CD4-positive, alpha-beta T cell (primary cell): ENCODE results near the gene RCC2. TPM values are rescaled to one million over a fixed set of nuclear protein-coding genes. Genes with fewer than 3 reads are reported as not detected.

Source experiments
- ATAC-seq: fragments of 200-7000 bp; cut with Tn5 transposase; one replicate; pipeline ENCODE4 v1.10.0; 2022; ENCODE audit warnings: mild to moderate bottlenecking; ENCODE audit not compliant: poor library complexity
- CTCF ChIA-PET: fragments of 350-600 bp; sonication (Branson Sonifier 250); formaldehyde crosslinking; loops from one replicate; lab custom pipeline; 2021; ENCODE audit warnings: antibody characterized with exemption, inconsistent platforms; lab: Charles Lee
- POLR2A ChIA-PET: fragments of 350-600 bp; sonication (Branson Sonifier 250); formaldehyde crosslinking; loops from one replicate; lab custom pipeline; 2021; ENCODE audit warnings: antibody characterized with exemption, inconsistent platforms; lab: Charles Lee
- DNase-seq, 14 experiments: peaks; one replicate each; pipeline ENCODE4 v3.0.0-alpha.2; 2013 to 2020; ENCODE audit warnings: mixed read lengths in 2 of 14
- H3K27ac ChIP-seq, 2 donors: one replicate each; pipeline versions ENCODE4 v1.5.1 to v1.7.0; 2013; ENCODE audit warnings: low read length in 2 of 2, low read depth in 1 of 2, mild to moderate bottlenecking in 1 of 2
- H3K27me3 ChIP-seq, 2 experiments: 1 replicate in 1 of 2; 2 replicates in 1 of 2; pipeline versions ENCODE4 v1.6.1 to v1.7.0; 2013; ENCODE audit warnings: low read length in 2 of 2, control low read depth in 1 of 2, mild to moderate bottlenecking in 1 of 2, moderate library complexity in 1 of 2; ENCODE audit not compliant: insufficient read depth in 2 of 2, control insufficient read depth in 1 of 2
- H3K36me3 ChIP-seq: one replicate; pipeline ENCODE4 v1.6.1; 2013; ENCODE audit warnings: low read length, control low read depth; ENCODE audit not compliant: insufficient read depth
- H3K4me1 ChIP-seq: one replicate; pipeline ENCODE4 v1.6.1; 2013; ENCODE audit warnings: low read length, control low read depth; ENCODE audit not compliant: insufficient read depth
- H3K4me3 ChIP-seq: one replicate; pipeline ENCODE4 v1.5.1; 2013; ENCODE audit warnings: mild to moderate bottlenecking, low read length, moderate library complexity
- H3K9me3 ChIP-seq, 2 experiments: 1 replicate in 1 of 2; 2 replicates in 1 of 2; pipeline versions ENCODE4 v1.6.1 to v1.7.0; 2013; ENCODE audit warnings: low read length in 2 of 2, mild to moderate bottlenecking in 2 of 2, control low read depth in 1 of 2, moderate library complexity in 1 of 2; ENCODE audit not compliant: control insufficient read depth in 1 of 2, insufficient read depth in 1 of 2
- H3K27ac Mint-ChIP-seq: one replicate; pipeline ENCODE4 v1.8.0; 2020; ENCODE audit warnings: mixed read lengths
- H3K27me3 Mint-ChIP-seq: one replicate; pipeline ENCODE4 v1.8.0; 2021; ENCODE audit warnings: mixed read lengths
- H3K36me3 Mint-ChIP-seq: one replicate; pipeline ENCODE4 v1.8.0; 2021; ENCODE audit warnings: low read depth, mixed read lengths
- H3K4me1 Mint-ChIP-seq: one replicate; pipeline ENCODE4 v1.8.0; 2021; ENCODE audit warnings: low read depth, mixed read lengths
- H3K4me3 Mint-ChIP-seq: one replicate; pipeline ENCODE4 v1.8.0; 2020; ENCODE audit warnings: mild to moderate bottlenecking, mixed read lengths
- H3K9me3 Mint-ChIP-seq: one replicate; pipeline ENCODE4 v1.8.0; 2020; ENCODE audit warnings: mixed read lengths
- intact Hi-C, 2 experiments: fragments of 100-400 bp; cut with DNase I in 1 of 2; cut with micrococcal nuclease in 1 of 2; formaldehyde crosslinking; loops; one replicate each; pipeline versions ENCODE4 v1.15.1 to v1.9.0; 2023 to 2025; cut with DNase I, micrococcal nuclease
- total RNA-seq, 174 experiments: library from RNA in 2 of 174; stranded (reverse) in 2 of 174; gene quantifications; one replicate each; pipeline ENCODE4 v1.2.3 and lab custom pipeline; 2021 to 2026
- TF ChIP-seq, protein P1 (sequence below): fragments of 200-600 bp; IDR thresholded peaks from one replicate; pipeline ENCODE4 v1.8.0; 2022; ENCODE audit warnings: antibody characterized with exemption, mild to moderate bottlenecking

The RCC2 gene
- total RNA-seq, 2 experiments from 2014 or later = 20.1 to 21.0 TPM

DNA sequence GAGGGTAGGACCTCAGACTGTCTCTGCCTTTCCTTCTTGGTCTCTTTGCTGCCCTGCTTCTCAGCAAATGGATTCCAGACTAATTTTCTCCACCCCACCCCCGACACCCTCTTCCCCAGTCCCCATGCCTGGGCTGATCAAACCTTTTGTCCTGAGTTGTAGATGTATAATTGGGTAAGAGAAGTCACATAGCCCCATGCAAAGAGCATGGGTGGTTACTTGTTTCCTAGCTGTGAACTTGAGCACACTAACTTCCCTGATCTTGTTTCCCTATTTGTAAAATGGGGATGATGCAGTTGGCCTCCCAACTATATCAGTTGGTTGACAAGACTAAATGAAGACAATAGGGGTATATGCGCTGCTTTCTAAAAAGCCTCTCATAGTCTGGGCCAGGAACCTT lies 58.3 kb downstream of the RCC2 start:
- peaks cover 3 to 7% of the 10 kb centered on the region in 2 experiments for H3K27me3 ChIP-seq
- TF ChIP-seq, protein P1, sequence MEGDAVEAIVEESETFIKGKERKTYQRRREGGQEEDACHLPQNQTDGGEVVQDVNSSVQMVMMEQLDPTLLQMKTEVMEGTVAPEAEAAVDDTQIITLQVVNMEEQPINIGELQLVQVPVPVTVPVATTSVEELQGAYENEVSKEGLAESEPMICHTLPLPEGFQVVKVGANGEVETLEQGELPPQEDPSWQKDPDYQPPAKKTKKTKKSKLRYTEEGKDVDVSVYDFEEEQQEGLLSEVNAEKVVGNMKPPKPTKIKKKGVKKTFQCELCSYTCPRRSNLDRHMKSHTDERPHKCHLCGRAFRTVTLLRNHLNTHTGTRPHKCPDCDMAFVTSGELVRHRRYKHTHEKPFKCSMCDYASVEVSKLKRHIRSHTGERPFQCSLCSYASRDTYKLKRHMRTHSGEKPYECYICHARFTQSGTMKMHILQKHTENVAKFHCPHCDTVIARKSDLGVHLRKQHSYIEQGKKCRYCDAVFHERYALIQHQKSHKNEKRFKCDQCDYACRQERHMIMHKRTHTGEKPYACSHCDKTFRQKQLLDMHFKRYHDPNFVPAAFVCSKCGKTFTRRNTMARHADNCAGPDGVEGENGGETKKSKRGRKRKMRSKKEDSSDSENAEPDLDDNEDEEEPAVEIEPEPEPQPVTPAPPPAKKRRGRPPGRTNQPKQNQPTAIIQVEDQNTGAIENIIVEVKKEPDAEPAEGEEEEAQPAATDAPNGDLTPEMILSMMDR = no peak
- Mint-ChIP-seq H3K4me1 (no peaks in the 10 kb centered on the region), H3K27ac (no peak overlapping the region), H3K9me3 (no peaks in the 10 kb centered on the region), H3K36me3 (no peaks in the 10 kb centered on the region), H3K27me3 (peaks cover 22% of the 10 kb centered on the region), H3K4me3 (no peak overlapping the region)
- no peaks in the 10 kb centered on the region for H3K9me3 ChIP-seq
- ATAC-seq (no peak), DNase-seq (no peak)
- intact Hi-C loops = no loop called here
- ChIA-PET CTCF (no interaction called here), POLR2A (no interaction called here)
- H3K36me3 ChIP-seq = no peaks in the 10 kb centered on the region
- no peak overlapping the region for H3K27ac ChIP-seq
- H3K4me3 ChIP-seq = no peak overlapping the region
- no peaks in the 10 kb centered on the region for H3K4me1 ChIP-seq

DNA sequence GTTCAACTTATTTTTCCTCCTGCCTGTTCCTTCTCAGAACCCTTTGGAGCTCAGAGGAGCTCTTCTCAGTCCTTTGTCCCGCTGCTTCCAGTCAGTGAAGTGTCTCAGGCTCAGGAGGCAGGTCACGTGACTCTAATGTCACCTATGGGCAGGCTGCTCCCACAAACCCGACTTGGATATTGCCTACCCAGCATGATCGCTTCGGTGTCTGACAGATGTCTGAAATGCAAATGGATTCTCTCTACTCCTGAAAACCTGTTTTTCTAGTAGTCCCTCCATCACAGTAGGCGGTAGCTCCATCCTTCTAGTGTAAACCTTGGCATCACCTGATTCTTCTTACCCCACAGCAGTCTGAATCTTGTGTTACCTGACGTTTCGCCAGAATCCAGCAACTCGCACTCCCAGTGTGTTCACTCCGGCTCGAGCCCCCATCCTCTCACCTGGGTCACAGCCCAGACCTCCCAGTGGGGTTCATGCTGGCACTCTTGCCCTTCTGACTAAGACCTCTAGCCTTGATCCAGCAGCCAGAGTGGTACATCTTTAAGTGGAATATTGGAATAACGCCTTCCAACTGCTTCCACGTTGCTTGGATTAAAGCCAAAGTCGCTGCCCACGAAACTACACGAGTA lies 62.0 kb downstream of the RCC2 start:
- DNase-seq = no peak
- no peaks in the 10 kb centered on the region for H3K9me3 Mint-ChIP-seq

DNA sequence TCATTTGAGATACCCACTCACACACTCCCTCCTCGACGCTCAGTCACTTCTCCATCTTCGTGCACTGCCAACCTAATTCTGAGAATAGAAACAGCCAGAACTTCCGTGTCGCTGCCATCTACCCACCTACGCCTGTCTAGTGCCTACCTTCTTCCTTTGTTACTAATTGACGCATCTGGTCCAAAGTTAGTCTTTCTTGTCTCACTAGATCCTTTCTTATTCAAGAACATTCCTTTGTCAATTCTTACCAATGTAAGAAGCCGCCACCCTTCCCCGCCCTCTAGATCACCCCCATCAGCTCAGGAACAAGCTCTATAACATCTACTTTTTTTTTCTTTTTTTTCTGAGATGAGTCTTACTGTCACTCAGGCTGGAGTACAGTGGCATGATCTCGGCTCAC lies 63.8 kb downstream of the RCC2 start:
- POLR2A ChIA-PET = no interaction called here
- TF ChIP-seq, protein P1 = no peak
- no peak overlapping the region for H3K4me3 ChIP-seq
- Mint-ChIP-seq H3K36me3 (no peaks in the 10 kb centered on the region), H3K27ac (no peak overlapping the region), H3K4me1 (no peaks in the 10 kb centered on the region), H3K9me3 (no peaks in the 10 kb centered on the region), H3K27me3 (peaks cover 8% of the 10 kb centered on the region), H3K4me3 (no peak overlapping the region)
- no peaks in the 10 kb centered on the region for H3K4me1 ChIP-seq
- intact Hi-C loops = no loop called here
- H3K9me3 ChIP-seq = no peaks in the 10 kb centered on the region
- H3K27ac ChIP-seq = no peak overlapping the region
- CTCF ChIA-PET = no interaction called here
- ATAC-seq (no peak), DNase-seq (no peak)
- H3K27me3 ChIP-seq = peaks cover under 1 to 1% of the 10 kb centered on the region in 2 experiments
- H3K36me3 ChIP-seq = no peaks in the 10 kb centered on the region

More for the DNA sequence above, 62.0 kb downstream of the RCC2 start:
- Histone ChIP-seq H3K4me3 (no peak overlapping the region), H3K27me3 (peaks cover 3 to 7% of the 10 kb centered on the region in 2 experiments), H3K4me1 (no peaks in the 10 kb centered on the region), H3K27ac (no peak overlapping the region), H3K36me3 (no peaks in the 10 kb centered on the region), H3K9me3 (no peaks in the 10 kb centered on the region)
- TF ChIP-seq, protein P1 = no peak
- no peaks in the 10 kb centered on the region for H3K4me1 Mint-ChIP-seq
- ChIA-PET POLR2A (no interaction called here), CTCF (no interaction called here)
- no peak overlapping the region for H3K27ac Mint-ChIP-seq
- peaks cover 19% of the 10 kb centered on the region for H3K27me3 Mint-ChIP-seq
- intact Hi-C loops = no loop called here
- no peaks in the 10 kb centered on the region for H3K36me3 Mint-ChIP-seq
- no peak for ATAC-seq
- H3K4me3 Mint-ChIP-seq = no peak overlapping the region
